ENCODE measurements around the gene ERMP1.

- TF ChIP-seq CTCF (IDR thresholded peaks at IDR 0.05; ENCODE audit: low read length) (no peak), EZH2 (IDR thresholded peaks at IDR 0.05; ENCODE audit: borderline replicate concordance, low read length) (no peak)
Observed at GRCh38 chr9:5852987-5853386, 20.1 kb upstream of the ERMP1 start.
